Left ventricle myocardium inferior (tissue), 1 donor: ENCODE measurements around the gene SPTAN1. TPM values are rescaled to one million over a fixed set of nuclear protein-coding genes. Genes with fewer than 3 reads are reported as not detected.

Experiments
- DNase-seq: peaks from one replicate; pipeline ENCODE4 v3.0.0-alpha.2; 2020
- H3K27ac ChIP-seq: fragments of 200-600 bp; replicated peaks from 2 replicates; pipeline ENCODE4 v1.8.0; 2021
- H3K27me3 ChIP-seq: fragments of 200-600 bp; 2 replicates; pipeline ENCODE4 v1.8.0; 2021; ENCODE audit warnings: low read depth
- H3K36me3 ChIP-seq: fragments of 200-600 bp; 2 replicates; pipeline ENCODE4 v1.8.0; 2021
- H3K4me1 ChIP-seq: fragments of 200-600 bp; 2 replicates; pipeline ENCODE4 v1.8.0; 2021
- H3K4me3 ChIP-seq: fragments of 200-600 bp; 2 replicates; pipeline ENCODE4 v1.8.0; 2021; ENCODE audit warnings: mild to moderate bottlenecking, moderate library complexity
- H3K9me3 ChIP-seq: fragments of 200-600 bp; replicated peaks from 2 replicates; pipeline ENCODE4 v1.8.0; 2021
- CTCF ChIP-seq: fragments of 200-600 bp; IDR thresholded peaks from 2 replicates; pipeline ENCODE4 v1.8.0; 2021; ENCODE audit warnings: antibody characterized with exemption, mild to moderate bottlenecking, borderline replicate concordance
- intact Hi-C: fragments of 100-400 bp; cut with micrococcal nuclease; formaldehyde crosslinking; loops from one replicate; pipeline ENCODE4 v1.11.0; 2022
- total RNA-seq: library from RNA; stranded (reverse); fragmentation: NEBNext Ultra II Directional; extraction: Animal tissue kit (Norgen Biotek cat#: 25700); gene quantifications from one replicate; pipeline ENCODE4 v1.2.1, GENCODE V29; 2021
- donor health status: DM: no; HTN: yes; CAD: no; lungs with severe emphysema.

The SPTAN1 gene
- total RNA-seq, 1 donor from 2014 or later: 269 TPM

DNA sequence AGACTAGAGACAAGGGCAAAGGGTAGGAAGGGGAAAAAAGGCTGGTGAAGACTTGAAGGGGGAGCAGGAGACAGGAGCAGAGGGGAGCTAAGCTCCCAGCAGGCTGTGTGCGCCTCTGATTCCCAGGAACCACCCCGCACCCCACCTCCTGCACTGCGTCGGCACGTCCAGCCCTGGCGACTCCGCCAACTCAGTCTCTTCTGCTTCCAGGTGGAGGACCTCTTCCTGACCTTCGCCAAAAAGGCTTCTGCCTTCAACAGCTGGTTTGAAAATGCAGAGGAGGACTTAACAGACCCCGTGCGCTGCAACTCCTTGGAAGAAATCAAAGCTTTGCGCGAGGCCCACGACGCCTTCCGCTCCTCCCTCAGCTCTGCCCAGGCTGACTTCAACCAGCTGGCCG, 73.8 kb downstream of the SPTAN1 start:
- no peak overlapping the region for H3K27ac ChIP-seq
- no peak for TF ChIP-seq CTCF
- intact Hi-C loops: no loop called here
- H3K36me3 ChIP-seq: peaks cover 100% of the 10 kb centered on the region
- no peak for DNase-seq
- H3K4me3 ChIP-seq: no peak overlapping the region
- no peaks in the 10 kb centered on the region for H3K9me3 ChIP-seq
- H3K27me3 ChIP-seq: no peaks in the 10 kb centered on the region
- peaks cover 36% of the 10 kb centered on the region for H3K4me1 ChIP-seq

- Histone ChIP-seq H3K4me1 (peaks cover 36% of the 10 kb centered on the region), H3K36me3 (peaks cover 100% of the 10 kb centered on the region), H3K27me3 (no peaks in the 10 kb centered on the region), H3K9me3 (no peaks in the 10 kb centered on the region), H3K27ac (no peak overlapping the region), H3K4me3 (no peak overlapping the region)
- no peak for DNase-seq
- TF ChIP-seq CTCF: no peak
- intact Hi-C loops: no loop called here
These were observed 74.8 kb downstream of the SPTAN1 start for GRCh38 chr9:128627127-128627715.

- H3K9me3 ChIP-seq: no peaks in the 10 kb centered on the region
- TF ChIP-seq CTCF: no peak
- intact Hi-C loops: no loop called here
- no peak overlapping the region for H3K4me3 ChIP-seq
- H3K27me3 ChIP-seq: no peaks in the 10 kb centered on the region
- peaks cover 36% of the 10 kb centered on the region for H3K4me1 ChIP-seq
- H3K36me3 ChIP-seq: peaks cover 100% of the 10 kb centered on the region
- H3K27ac ChIP-seq: peak overlapping the region; percentile 86
- no peak for DNase-seq
These were observed 75.5 kb downstream of the SPTAN1 start for GRCh38 chr9:128627906-128628305.

GRCh38 chr9:128628471-128629048, 76.2 kb downstream of the SPTAN1 start:
- H3K27me3 ChIP-seq: no peaks in the 10 kb centered on the region
- peaks cover 100% of the 10 kb centered on the region for H3K36me3 ChIP-seq
- H3K27ac ChIP-seq: peak overlapping the region; percentile 86
- H3K9me3 ChIP-seq: no peaks in the 10 kb centered on the region
- intact Hi-C loops: no loop called here
- H3K4me3 ChIP-seq: peak overlapping the region; percentile 14
- peak; percentile 84 for DNase-seq
- peaks cover 39% of the 10 kb centered on the region for H3K4me1 ChIP-seq
- TF ChIP-seq CTCF: no peak

- peak overlapping the region; percentile 14 for H3K4me3 ChIP-seq
- intact Hi-C loops: no loop called here
- H3K27ac ChIP-seq: peak overlapping the region; percentile 86
- DNase-seq: no peak
- H3K9me3 ChIP-seq: no peaks in the 10 kb centered on the region
- TF ChIP-seq CTCF: no peak
- H3K4me1 ChIP-seq: peaks cover 45% of the 10 kb centered on the region
- H3K36me3 ChIP-seq: peaks cover 100% of the 10 kb centered on the region
- no peaks in the 10 kb centered on the region for H3K27me3 ChIP-seq
These were observed 76.7 kb downstream of the SPTAN1 start for GRCh38 chr9:128629136-128629535.
